OCI-LY3 (cell line): ENCODE measurements around the gene PKD2L1.

ENCODE experiments used
- CTCF ChIP-seq: fragments of 200-600, 300-600 bp; sonication (generic); IDR thresholded peaks from 2 replicates; pipeline ENCODE4 v1.5.1; 2014; ENCODE audit warnings: antibody characterized with exemption, low read length, low read depth
- EZH2phosphoT487 ChIP-seq: fragments of 200-600 bp; shearing (Covaris generic); IDR thresholded peaks from 2 replicates; pipeline ENCODE4 v1.6.1; 2018; ENCODE audit warnings: antibody characterized with exemption, mixed run types, low read depth

GRCh38 chr10:100287756-100288155 lies 42.3 kb downstream of the PKD2L1 start:
- TF ChIP-seq EZH2phosphoT487: no peak
- no peak for TF ChIP-seq CTCF
